Panc1 (cell line): ENCODE results near the gene WHAMM. TPM values are rescaled to one million over a fixed set of nuclear protein-coding genes. Genes with fewer than 3 reads are reported as not detected.

Experiments
- ATAC-seq: fragments of 200-7000 bp; cut with Tn5 transposase; 2 replicates; pipeline ENCODE4 v1.9.1; 2020; ENCODE audit warnings: mild to moderate bottlenecking, moderate library complexity
- BruUV-seq: library from RNA; stranded (reverse); fragments of 400-500 nt; replicated peaks from 2 replicates; lab custom pipeline; 2021; lab: Mats Ljungman, UMichigan
- CTCF ChIA-PET: fragments of 300-600 bp; sonication (Branson Sonifier 250); formaldehyde crosslinking; loops from one replicate; lab custom pipeline; 2022; ENCODE audit warnings: antibody characterized with exemption; lab: Charles Lee
- POLR2A ChIA-PET: fragments of 300-600 bp; sonication (Branson Sonifier 250); formaldehyde crosslinking; loops from one replicate; lab custom pipeline; 2022; ENCODE audit warnings: antibody characterized with exemption; lab: Charles Lee
- DNase-seq: peaks from one replicate; pipeline ENCODE4 v3.0.0-alpha.2; 2010; ENCODE audit warnings: low read depth, low spot score
- H3K27ac ChIP-seq: 2 replicates; pipeline ENCODE4 v1.5.1; 2011; ENCODE audit warnings: mild to moderate bottlenecking, low read length, inconsistent platforms
- H3K27me3 ChIP-seq: fragments of 200-500 bp; sonication (Bioruptor generic); 2 replicates; pipeline ENCODE4 v1.6.0; 2014; ENCODE audit warnings: low read length, inconsistent platforms; ENCODE audit not compliant: control insufficient read depth, insufficient read depth
- H3K36me3 ChIP-seq: fragments of 200-500 bp; sonication (Bioruptor generic); 2 replicates; pipeline ENCODE4 v1.5.1; 2014; ENCODE audit warnings: inconsistent platforms, mild to moderate bottlenecking, low read length, moderate library complexity; ENCODE audit not compliant: control insufficient read depth, insufficient read depth
- H3K4me1 ChIP-seq: 2 replicates; pipeline ENCODE4 v1.5.1; 2011; ENCODE audit warnings: inconsistent platforms, mild to moderate bottlenecking, low read length, moderate library complexity; ENCODE audit not compliant: control insufficient read depth, insufficient read depth
- H3K4me3 ChIP-seq, 2 experiments: 2 replicates each; pipeline ENCODE4 v1.5.1; 2011 to 2012; ENCODE audit warnings: low read depth in 2 of 2, low read length in 2 of 2, mild to moderate bottlenecking in 2 of 2, inconsistent platforms in 1 of 2, moderate library complexity in 1 of 2
- H3K9me3 ChIP-seq: fragments of 200-500 bp; sonication (Bioruptor generic); 2 replicates; pipeline ENCODE4 v1.5.1; 2014; ENCODE audit warnings: low read depth, mild to moderate bottlenecking, inconsistent platforms, low read length, moderate library complexity; ENCODE audit not compliant: control insufficient read depth, insufficient read depth
- CTCF ChIP-seq: fragments of 450-650 bp; IDR thresholded peaks from 2 replicates; pipeline ENCODE4 v1.5.1; 2017; ENCODE audit warnings: mild to moderate bottlenecking
- POLR2AphosphoS5 ChIP-seq: IDR thresholded peaks from 2 replicates; pipeline ENCODE4 v1.6.1; 2012; ENCODE audit warnings: mild to moderate bottlenecking, low read depth, low read length, moderate library complexity
- REST ChIP-seq, 2 experiments: IDR thresholded peaks; 2 replicates each; pipeline ENCODE4 v1.6.1; 2011 to 2012; ENCODE audit warnings: low read depth in 2 of 2, control low read depth in 1 of 2, low read length in 1 of 2, mild to moderate bottlenecking in 1 of 2, moderate library complexity in 1 of 2; ENCODE audit not compliant: insufficient read depth in 1 of 2
- SIN3A ChIP-seq: IDR thresholded peaks from 2 replicates; pipeline ENCODE4 v1.6.1; 2012; ENCODE audit warnings: low read depth, mild to moderate bottlenecking, low read length, moderate library complexity, borderline replicate concordance; ENCODE audit not compliant: insufficient read depth
- TCF7L2 ChIP-seq: IDR thresholded peaks from 2 replicates; pipeline ENCODE4 v1.6.1; 2011; ENCODE audit warnings: mild to moderate bottlenecking, low read depth, low read length, inconsistent platforms
- in situ Hi-C: cut with HindIII; loops from 2 replicates; pipeline ENCODE4 v1.10.0; 2016; ENCODE audit warnings: low sequenced_read_pairs, low pct_unique_long_range_greater_than_20kb
- intact Hi-C: fragments of 100-400 bp; cut with micrococcal nuclease; formaldehyde crosslinking; loops from one replicate; pipeline ENCODE4 v1.10.0; 2022; ENCODE audit not compliant: unreplicated experiment
- total RNA-seq: library from RNA; stranded (reverse); gene quantifications from one replicate; pipeline ENCODE4 v1.2.1, GENCODE V29; 2021; ENCODE audit not compliant: unreplicated experiment

The WHAMM gene
- total RNA-seq, 1 experiment from 2014 or later, result 8.8 TPM

- Histone ChIP-seq H3K4me3 (no peak overlapping the region), H3K27me3 (no peaks in the 10 kb centered on the region), H3K27ac (no peak overlapping the region), H3K9me3 (no peaks in the 10 kb centered on the region), H3K36me3 (no peaks in the 10 kb centered on the region), H3K4me1 (no peaks in the 10 kb centered on the region)
- ATAC-seq, result no peak
- in situ Hi-C loops, result no loop called here
- CTCF ChIA-PET, result no interaction called here
- no peak for DNase-seq
- POLR2A ChIA-PET, result no interaction called here
- intact Hi-C loops, result no loop called here
- no TSS peak for BruUV-seq
- TF ChIP-seq CTCF (no peak), POLR2AphosphoS5 (no peak), SIN3A (no peak), TCF7L2 (no peak), REST (IDR thresholded peaks at IDR 0.05; ENCODE audit: insufficient read depth in 1 of 2, low read depth in 2 of 2, low read length in 1 of 2) (no peak)
Observed at GRCh38 chr15:82793737-82794136, 15.7 kb upstream of the WHAMM start.

- H3K9me3 ChIP-seq, result no peaks in the 10 kb centered on the region
- DNase-seq (no peak), ATAC-seq (no peak)
- no peaks in the 10 kb centered on the region; the same call in 1 of the 2 replicates for H3K27me3 ChIP-seq
- in situ Hi-C loops, result no loop called here
- H3K4me3 ChIP-seq, result no peak overlapping the region
- H3K36me3 ChIP-seq, result no peaks in the 10 kb centered on the region
- intact Hi-C loops, result no loop called here
- TF ChIP-seq SIN3A, result no peak
- no peak for TF ChIP-seq REST (IDR thresholded peaks at IDR 0.05; ENCODE audit: insufficient read depth in 1 of 2, low read depth in 2 of 2, low read length in 1 of 2)
- no peak for TF ChIP-seq TCF7L2
- no peak for TF ChIP-seq CTCF
- TF ChIP-seq POLR2AphosphoS5, result no peak
- CTCF ChIA-PET, result no interaction called here
- no TSS peak for BruUV-seq
- POLR2A ChIA-PET, result no interaction called here
- no peaks in the 10 kb centered on the region for H3K4me1 ChIP-seq
- no peak overlapping the region for H3K27ac ChIP-seq
Observed at GRCh38 chr15:82798104-82798503, 11.3 kb upstream of the WHAMM start.
